ENCODE data around the gene ZNF213.
"Not testable (repeated sequence)": the region's sequence is repeated elsewhere in the genome, so short reads cannot be mapped to it uniquely, and the experiment has no call there.

The ZNF213 gene

GRCh38 chr16:3129137-3130131 lies 5.4 kb upstream of the ZNF213 start:
- DNase-seq (ENCODE audit: low spot score): peak; percentile 50

- no peak for DNase-seq (ENCODE audit: low spot score)
These were observed 3.0 kb upstream of the ZNF213 start for GRCh38 chr16:3131755-3132377.

GRCh38 chr16:3133844-3134243 lies 985 bp upstream of the ZNF213 start:
- DNase-seq (ENCODE audit: low spot score): no peak

- DNase-seq (ENCODE audit: low spot score): no peak
These were observed 392 bp downstream of the ZNF213 start for GRCh38 chr16:3135126-3135715.

GRCh38 chr16:3137267-3137666 lies 2.4 kb downstream of the ZNF213 start:
- DNase-seq (ENCODE audit: low spot score): no peak

- no peak for DNase-seq (ENCODE audit: low spot score)
These were observed 3.5 kb downstream of the ZNF213 start for GRCh38 chr16:3138342-3138741.

- no peak for DNase-seq (ENCODE audit: low spot score)
These were observed 4.1 kb downstream of the ZNF213 start for GRCh38 chr16:3138823-3139426.

- DNase-seq (ENCODE audit: low spot score): not testable (repeated sequence)
These were observed 4.7 kb downstream of the ZNF213 start for GRCh38 chr16:3139561-3139960.

- DNase-seq (ENCODE audit: low spot score): no peak
These were observed 6.0 kb downstream of the ZNF213 start for GRCh38 chr16:3140603-3141427.

- DNase-seq (ENCODE audit: low spot score): no peak
These were observed 7.0 kb downstream of the ZNF213 start for GRCh38 chr16:3141781-3142311.

- DNase-seq (ENCODE audit: low spot score): no peak
These were observed 7.5 kb downstream of the ZNF213 start for GRCh38 chr16:3142327-3142726.

GRCh38 chr16:3142770-3143169 lies 7.9 kb downstream of the ZNF213 start:
- no peak for DNase-seq (ENCODE audit: low spot score)

- DNase-seq (ENCODE audit: low spot score): no peak
These were observed 8.4 kb downstream of the ZNF213 start for GRCh38 chr16:3143189-3143588.

- DNase-seq (ENCODE audit: low spot score): no peak
These were observed 8.9 kb downstream of the ZNF213 start for GRCh38 chr16:3143598-3144320.

- DNase-seq (ENCODE audit: low spot score): no peak
These were observed 9.6 kb downstream of the ZNF213 start for GRCh38 chr16:3144321-3144983.

GRCh38 chr16:3145151-3145550 lies 10.3 kb downstream of the ZNF213 start:
- DNase-seq (ENCODE audit: low spot score): no peak

GRCh38 chr16:3145660-3146059 lies 10.8 kb downstream of the ZNF213 start:
- DNase-seq (ENCODE audit: low spot score): no peak

GRCh38 chr16:3147046-3147756 lies 12.4 kb downstream of the ZNF213 start:
- no peak for DNase-seq (ENCODE audit: low spot score)

- no peak for DNase-seq (ENCODE audit: low spot score)
These were observed 12.9 kb downstream of the ZNF213 start for GRCh38 chr16:3147757-3148104.
